HepG2 (cell line): ENCODE measurements around the gene CEBPB. TPM values are rescaled to one million over a fixed set of nuclear protein-coding genes. Genes with fewer than 3 reads are reported as not detected.

ENCODE experiments used
- CENPBD1 ChIP-seq: sonication (generic); formaldehyde crosslinking; IDR thresholded peaks from 2 replicates; pipeline ENCODE4 v1.8.0; 2022; ENCODE audit warnings: missing genetic modification reagents, low read depth, mild to moderate bottlenecking, borderline replicate concordance
- HNRNPK ChIP-seq: fragments of 200-400 bp; formaldehyde crosslinking; IDR thresholded peaks from 2 replicates; pipeline ENCODE4 v1.6.1; 2018; ENCODE audit warnings: low read length, low read depth, moderate library complexity, mild to moderate bottlenecking; ENCODE audit not compliant: poor library complexity, severe bottlenecking
- IRF1 ChIP-seq: sonication (generic); formaldehyde crosslinking; IDR thresholded peaks from 2 replicates; pipeline ENCODE4 v1.4.0; 2020; ENCODE audit warnings: low read depth, mild to moderate bottlenecking, missing genetic modification reagents
- KDM2A ChIP-seq: sonication (generic); formaldehyde crosslinking; IDR thresholded peaks from 2 replicates; pipeline ENCODE4 v1.4.0; 2020; ENCODE audit warnings: low read depth, missing genetic modification reagents, borderline replicate concordance
- MAZ ChIP-seq, 2 experiments: sonication (generic) in 1 of 2; formaldehyde crosslinking in 1 of 2; IDR thresholded peaks; 2 replicates each; pipeline versions ENCODE4 v1.5.0 to v1.6.1; 2012 to 2020; ENCODE audit warnings: low read depth in 2 of 2, mild to moderate bottlenecking in 2 of 2, borderline replicate concordance in 1 of 2, improper control_type of control experiment in 1 of 2, low read length in 1 of 2, missing genetic modification reagents in 1 of 2, moderate library complexity in 1 of 2
- MED1 ChIP-seq: sonication (generic); formaldehyde crosslinking; IDR thresholded peaks from 2 replicates; pipeline ENCODE4 v1.4.0; 2020; ENCODE audit warnings: missing genetic modification reagents
- MEIS1 ChIP-seq: sonication (generic); formaldehyde crosslinking; IDR thresholded peaks from 2 replicates; pipeline ENCODE4 v1.9.0; 2021; ENCODE audit warnings: mild to moderate bottlenecking, missing genetic modification reagents, moderate library complexity, borderline replicate concordance
- PITX1 ChIP-seq: sonication (generic); formaldehyde crosslinking; IDR thresholded peaks from 2 replicates; pipeline ENCODE4 v1.5.1; 2020; ENCODE audit warnings: mild to moderate bottlenecking, missing genetic modification reagents
- SMARCC2 ChIP-seq: fragments of 450-650 bp; IDR thresholded peaks from 2 replicates; pipeline ENCODE4 v1.6.1; 2017; ENCODE audit warnings: antibody characterized with exemption, mild to moderate bottlenecking
- SMYD3 ChIP-seq: sonication (generic); formaldehyde crosslinking; IDR thresholded peaks from 2 replicates; pipeline ENCODE4 v1.8.1; 2023; ENCODE audit warnings: mild to moderate bottlenecking, missing genetic modification reagents
- TBP ChIP-seq: sonication (generic); formaldehyde crosslinking; IDR thresholded peaks from 2 replicates; pipeline ENCODE4 v1.5.0; 2020; ENCODE audit warnings: missing genetic modification reagents
- TRAFD1 ChIP-seq: sonication (generic); formaldehyde crosslinking; IDR thresholded peaks from 2 replicates; pipeline ENCODE4 v1.5.1; 2020; ENCODE audit warnings: missing genetic modification reagents, mild to moderate bottlenecking, borderline replicate concordance
- ZBTB14 ChIP-seq: sonication (generic); formaldehyde crosslinking; IDR thresholded peaks from 2 replicates; pipeline ENCODE4 v1.4.0; 2020; ENCODE audit warnings: missing genetic modification reagents
- ZIK1 ChIP-seq: sonication (generic); formaldehyde crosslinking; IDR thresholded peaks from 2 replicates; pipeline ENCODE4 v1.5.0; 2020; ENCODE audit warnings: mild to moderate bottlenecking, low read depth, missing genetic modification reagents, borderline replicate concordance
- ZKSCAN1 ChIP-seq: fragments of 150-350 bp; IDR thresholded peaks from 2 replicates; pipeline ENCODE4 v1.6.1; 2014; ENCODE audit warnings: low read length
- ZNF280D ChIP-seq: sonication (generic); formaldehyde crosslinking; IDR thresholded peaks from 2 replicates; pipeline ENCODE4 v1.5.1; 2020; ENCODE audit warnings: mild to moderate bottlenecking, missing genetic modification reagents
- ZNF530 ChIP-seq: sonication (generic); formaldehyde crosslinking; IDR thresholded peaks from 2 replicates; pipeline ENCODE4 v1.5.0; 2020; ENCODE audit warnings: low read depth, mild to moderate bottlenecking, missing genetic modification reagents
- ZSCAN12 ChIP-seq: sonication (generic); formaldehyde crosslinking; IDR thresholded peaks from 2 replicates; pipeline ENCODE4 v1.9.0; 2021; ENCODE audit warnings: mild to moderate bottlenecking, missing genetic modification reagents
- ZSCAN9 ChIP-seq: IDR thresholded peaks from 2 replicates; pipeline ENCODE4 v1.6.1; 2016; ENCODE audit warnings: borderline replicate concordance
- polyA plus RNA-seq, 8 experiments: library from polyadenylated mRNA; depleted of rRNA in 3 of 8; stranded (reverse) in 7 of 8; unstranded in 1 of 8; fragments of >200 nt; fragmentation: Illumina TruSeq in 4 of 8; extraction: Trizol in 4 of 8; gene quantifications; 2 replicates each; pipeline versions ENCODE4 v1.2.1 to v1.2.3, GENCODE V29; 2011 to 2016; ENCODE audit warnings: low read depth in 4 of 8, missing spikeins in 1 of 8, mixed read lengths in 1 of 8; ENCODE audit not compliant: insufficient read depth in 1 of 8
- total RNA-seq, 5 experiments: library from RNA; depleted of rRNA; stranded (reverse); fragments of >200 nt; fragmentation: Illumina TruSeq; extraction: Trizol; gene quantifications; 2 replicates each; pipeline ENCODE4 v1.2.3, GENCODE V29; 2016; ENCODE audit warnings: low read depth in 1 of 5

CEBPB gene
- total and polyA plus RNA-seq, 2 of the 13 experiments (the other 11 are each of a cell fraction or from before 2014, with no cell fraction given) = 18.5 to 28.2 TPM

GRCh38 chr20:50152394-50153152 is 38.1 kb upstream of the CEBPB start (continued):
- 0 out of 2 replicates have a peak, but pooled peaks have one; percentile 81 for TF ChIP-seq ZNF280D
- 0 out of 2 replicates have a peak, but pooled peaks have one; percentile 29 for TF ChIP-seq PITX1 (CRISPR knock-in tag)
- TF ChIP-seq ZSCAN12 (CRISPR knock-in tag) = no peak
- TF ChIP-seq HNRNPK = no peak
- no peak for TF ChIP-seq IRF1 (CRISPR knock-in tag)
- TF ChIP-seq SMARCC2 = no peak
- TF ChIP-seq SMYD3 = no peak
- TF ChIP-seq CENPBD1 (CRISPR knock-in tag) = no peak
- no peak for TF ChIP-seq ZIK1
- TF ChIP-seq ZSCAN9 (CRISPR knock-in tag) = no peak
- no peak for TF ChIP-seq ZBTB14 (CRISPR knock-in tag)
- TF ChIP-seq KDM2A (CRISPR knock-in tag) = no peak
- no peak for TF ChIP-seq MAZ (IDR thresholded peaks at IDR 0.05; ENCODE audit: borderline replicate concordance, low read depth, low read length)
- TF ChIP-seq MAZ (CRISPR knock-in tag; IDR thresholded peaks at IDR 0.05; ENCODE audit: low read depth) = no peak
- no peak for TF ChIP-seq TRAFD1
- TF ChIP-seq ZNF530 (CRISPR knock-in tag) = no peak
- no peak for TF ChIP-seq TBP
- TF ChIP-seq MED1 (CRISPR knock-in tag) = no peak
- TF ChIP-seq ZKSCAN1 = no peak
- no peak for TF ChIP-seq MEIS1 (CRISPR knock-in tag)
